HPDE6-E6E7 (cell line): ENCODE measurements around the gene AMMECR1.
"Not testable (repeated sequence)": the region's sequence is repeated elsewhere in the genome, so short reads cannot be mapped to it uniquely, and the experiment has no call there.

ENCODE experiments used
- DNase-seq: peaks from one replicate; pipeline ENCODE4 v3.0.0; 2011; ENCODE audit warnings: missing footprints; ENCODE audit errors: extremely low spot score

AMMECR1 gene

DNA sequence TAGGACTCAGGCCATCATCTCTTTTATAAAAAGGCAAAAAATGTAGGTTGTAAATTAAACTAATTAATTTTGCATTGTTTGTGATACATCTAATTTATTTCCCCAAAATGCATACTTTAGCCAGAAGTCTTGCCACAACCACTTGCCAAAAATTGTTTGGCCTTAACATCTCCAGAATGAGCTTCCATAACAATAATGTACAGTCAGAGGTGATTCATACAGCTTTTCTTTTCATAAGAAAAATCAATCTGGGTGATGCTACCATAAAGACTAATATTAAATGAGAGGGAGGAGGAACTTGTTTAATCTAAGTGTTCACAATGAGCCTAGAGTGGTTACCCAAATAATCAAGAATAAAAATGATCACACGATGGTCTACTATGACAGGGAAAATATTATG is 59.3 kb downstream of the AMMECR1 start:
- no peak for DNase-seq

DNA sequence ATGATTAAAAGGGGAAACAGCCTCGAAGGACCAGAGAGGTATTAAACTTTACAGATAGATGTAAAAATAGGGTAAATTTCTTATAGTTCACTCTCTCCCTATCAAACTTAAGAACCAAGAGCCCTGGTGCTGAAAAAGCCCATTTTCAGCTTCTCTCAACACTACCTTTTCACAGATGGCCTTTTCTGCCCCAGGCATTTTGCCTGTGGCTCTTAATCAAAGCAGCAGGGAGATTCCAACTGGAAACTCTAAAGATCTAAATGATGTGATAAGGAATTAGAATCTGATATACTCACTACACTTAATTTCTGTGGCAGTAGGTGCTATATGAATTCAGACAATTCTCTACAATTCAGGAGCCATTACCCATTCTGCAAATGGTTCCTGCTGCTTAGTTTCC is 60.0 kb downstream of the AMMECR1 start:
- no peak for DNase-seq

DNA sequence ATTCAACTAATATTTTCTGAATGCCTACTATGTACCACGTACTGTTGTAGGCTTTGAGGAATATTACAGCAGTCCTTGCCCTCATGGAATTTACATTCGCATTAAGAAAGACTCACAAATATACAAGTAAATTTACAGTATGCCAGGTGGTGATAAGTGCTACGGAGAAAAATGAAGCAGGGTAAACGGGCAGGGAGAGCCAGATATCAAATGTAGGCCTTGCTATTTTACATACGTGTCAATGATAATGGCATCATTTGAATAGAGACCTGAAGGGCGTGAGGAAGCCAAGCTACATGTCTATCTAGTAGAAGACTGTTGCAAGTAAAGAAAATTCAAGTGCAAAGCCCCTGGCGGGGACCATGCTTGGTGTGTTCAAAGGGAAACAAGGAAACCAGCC is 65.2 kb downstream of the AMMECR1 start:
- no peak for DNase-seq

DNA sequence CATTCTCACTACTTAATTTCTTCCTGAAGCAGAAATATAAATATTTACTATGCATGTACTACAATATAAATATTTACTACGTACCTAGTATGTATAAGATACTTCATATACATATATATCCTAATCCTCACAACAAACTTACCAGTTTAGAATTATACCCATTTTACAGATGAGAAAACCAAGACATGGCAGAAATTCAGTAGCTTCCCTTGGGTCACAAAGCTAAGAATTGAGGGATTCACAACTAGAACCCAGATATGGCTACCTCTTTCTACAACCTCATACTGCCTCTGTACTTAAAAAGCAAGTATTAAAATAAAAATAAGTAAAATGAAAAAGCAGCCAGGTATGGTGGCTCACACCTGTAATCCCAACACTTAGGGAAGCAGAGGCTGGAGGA is 65.9 kb downstream of the AMMECR1 start:
- DNase-seq, result no peak

DNA sequence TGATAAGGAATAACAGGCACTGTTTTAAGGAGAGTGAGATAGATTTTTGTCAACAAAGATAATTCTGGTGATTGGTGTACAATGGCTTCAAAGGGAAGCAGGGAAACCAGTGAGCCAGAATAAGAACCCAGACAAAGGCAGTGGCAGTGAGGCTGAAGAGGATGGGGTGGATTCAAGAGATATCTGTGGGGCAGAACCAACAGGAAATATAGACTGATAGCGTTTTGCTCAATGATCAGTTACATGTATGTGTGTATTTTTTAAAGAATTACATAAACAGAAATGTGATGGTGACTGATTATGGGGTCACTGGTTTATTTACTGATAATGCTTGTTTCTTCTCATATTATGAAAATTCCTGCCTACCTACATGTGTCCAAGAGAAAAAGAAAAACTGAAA is 66.4 kb downstream of the AMMECR1 start:
- no peak for DNase-seq

DNA sequence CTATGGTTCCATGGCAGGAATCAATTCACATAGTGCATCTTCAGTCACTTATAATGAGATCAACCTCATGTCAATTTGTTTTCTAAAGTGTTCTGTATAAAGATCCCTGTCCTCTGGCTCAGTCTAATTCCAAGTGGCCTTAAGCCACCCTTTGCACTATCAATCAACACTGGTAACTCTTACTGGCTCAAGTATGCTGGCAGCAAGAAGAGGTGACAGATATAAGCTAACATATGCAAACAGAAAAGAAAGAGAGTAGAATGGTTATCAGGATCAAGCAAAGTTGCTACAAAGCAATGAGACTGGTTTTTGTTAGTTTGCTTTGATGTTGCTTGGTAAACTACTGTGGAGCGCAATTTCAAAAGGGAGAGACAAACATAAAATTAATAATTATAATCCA is 67.0 kb downstream of the AMMECR1 start:
- DNase-seq, result no peak

DNA sequence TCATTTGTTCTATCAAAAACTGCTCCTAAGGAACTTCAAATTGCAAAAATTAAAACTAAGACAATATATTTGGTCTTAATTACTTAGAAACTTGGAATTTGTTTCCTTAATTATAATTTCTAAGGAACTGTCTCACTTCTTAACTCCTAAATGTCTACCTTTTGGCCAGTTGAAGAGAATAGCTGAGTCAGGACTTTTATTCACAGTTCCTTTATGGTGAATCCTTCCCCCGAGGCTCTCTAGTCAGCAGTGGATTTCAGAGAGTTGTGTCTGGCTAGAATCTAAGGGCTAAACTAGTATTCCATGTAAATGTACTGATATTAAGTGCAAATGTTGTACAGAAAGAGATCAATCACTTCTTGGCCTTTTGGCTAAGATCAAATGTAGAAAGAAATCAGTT is 69.3 kb downstream of the AMMECR1 start:
- no peak for DNase-seq

DNA sequence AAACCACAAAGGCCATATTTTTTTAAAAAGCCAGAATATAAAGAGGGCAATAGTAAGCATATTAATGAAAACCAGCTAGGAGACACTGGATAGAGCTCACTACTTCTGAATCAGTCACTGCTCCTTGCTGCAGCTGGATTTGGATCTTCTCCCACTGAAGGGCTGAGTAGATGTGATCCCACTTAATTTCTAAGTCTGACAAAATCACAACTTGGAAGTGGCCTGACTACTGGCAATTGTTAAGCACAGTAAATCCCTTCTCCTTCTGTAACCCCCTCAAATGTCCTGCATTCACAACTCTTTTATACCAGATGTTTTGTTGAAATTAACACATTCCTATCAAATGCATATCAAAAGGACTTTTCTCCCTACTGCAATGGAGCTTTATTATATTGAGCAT is 72.9 kb downstream of the AMMECR1 start:
- no peak for DNase-seq

DNA sequence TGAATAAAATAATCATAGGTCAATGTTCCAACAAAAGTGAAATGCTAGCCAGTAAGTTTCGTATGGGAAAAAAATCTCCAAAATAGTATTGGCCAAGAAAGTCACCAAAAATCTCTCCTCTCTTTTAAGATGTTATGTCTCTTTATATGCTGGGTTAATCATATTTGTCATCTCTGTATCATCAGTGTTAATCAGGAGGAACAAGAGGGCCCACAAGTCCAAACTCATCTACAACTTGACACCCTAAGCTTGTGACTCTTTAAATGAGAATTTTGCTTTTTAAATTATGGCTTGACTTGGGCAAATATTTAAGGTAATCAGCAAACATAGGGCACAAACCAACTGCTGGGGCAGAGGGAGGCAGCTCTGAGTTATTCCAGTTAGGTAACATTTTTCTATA is 75.5 kb downstream of the AMMECR1 start:
- peak; percentile 17 for DNase-seq

DNA sequence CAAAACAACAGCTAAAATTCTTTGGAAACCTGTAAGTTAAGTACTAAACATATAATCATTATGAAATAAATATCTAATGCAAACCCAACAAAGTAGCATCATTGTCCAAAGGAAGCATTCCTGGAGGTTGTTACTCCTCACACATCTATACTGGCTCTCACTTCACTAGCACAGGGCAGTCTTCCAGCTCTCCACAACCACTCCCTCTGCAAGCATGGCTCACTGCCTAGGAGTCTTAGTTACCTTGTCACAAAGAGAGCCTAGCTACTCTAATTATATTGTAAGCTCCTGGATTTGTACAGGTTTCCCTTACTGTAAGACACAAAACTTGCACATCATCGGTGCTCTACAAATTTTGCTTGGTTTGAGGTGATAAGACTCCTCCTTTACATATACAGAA is 76.1 kb downstream of the AMMECR1 start:
- DNase-seq, result no peak

DNA sequence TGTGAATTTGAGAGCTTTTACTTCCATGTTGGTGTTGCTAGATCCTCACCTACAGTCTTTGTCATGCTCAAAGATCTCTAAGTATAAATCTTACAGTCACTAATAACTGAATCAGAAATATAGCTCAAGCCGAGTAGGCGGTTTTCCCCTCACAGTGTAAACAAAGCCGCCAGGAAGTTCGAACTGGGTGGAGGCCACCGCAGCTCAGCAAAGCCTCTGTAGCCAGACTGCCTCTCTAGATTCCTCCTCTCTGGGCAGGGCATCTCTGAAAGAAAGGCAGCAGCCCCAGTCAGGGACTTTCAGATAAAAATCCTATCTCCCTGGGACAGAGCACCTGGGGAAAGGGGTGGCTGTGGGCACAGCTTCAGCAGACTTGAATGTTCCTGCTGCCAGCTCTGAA is 79.6 kb downstream of the AMMECR1 start:
- not testable (repeated sequence) for DNase-seq

DNA sequence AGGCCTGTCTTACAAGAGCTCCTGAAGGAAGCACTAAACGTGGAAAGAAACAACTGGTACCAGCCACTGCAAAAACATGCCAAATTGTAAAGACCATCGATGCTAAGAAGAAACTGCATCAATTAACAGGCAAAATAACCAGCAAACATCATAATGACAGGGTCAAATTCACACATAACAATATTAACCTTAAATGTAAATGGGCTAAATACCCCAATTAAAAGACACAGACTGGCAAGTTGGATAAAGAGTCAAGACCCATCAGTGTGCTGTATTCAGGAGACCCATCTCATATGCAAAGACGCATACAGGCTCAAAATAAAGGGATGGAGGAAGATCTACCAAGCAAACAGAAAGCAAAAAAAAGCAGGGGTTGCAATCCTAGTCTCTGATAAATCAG is 86.4 kb downstream of the AMMECR1 start:
- not testable (repeated sequence) for DNase-seq

DNA sequence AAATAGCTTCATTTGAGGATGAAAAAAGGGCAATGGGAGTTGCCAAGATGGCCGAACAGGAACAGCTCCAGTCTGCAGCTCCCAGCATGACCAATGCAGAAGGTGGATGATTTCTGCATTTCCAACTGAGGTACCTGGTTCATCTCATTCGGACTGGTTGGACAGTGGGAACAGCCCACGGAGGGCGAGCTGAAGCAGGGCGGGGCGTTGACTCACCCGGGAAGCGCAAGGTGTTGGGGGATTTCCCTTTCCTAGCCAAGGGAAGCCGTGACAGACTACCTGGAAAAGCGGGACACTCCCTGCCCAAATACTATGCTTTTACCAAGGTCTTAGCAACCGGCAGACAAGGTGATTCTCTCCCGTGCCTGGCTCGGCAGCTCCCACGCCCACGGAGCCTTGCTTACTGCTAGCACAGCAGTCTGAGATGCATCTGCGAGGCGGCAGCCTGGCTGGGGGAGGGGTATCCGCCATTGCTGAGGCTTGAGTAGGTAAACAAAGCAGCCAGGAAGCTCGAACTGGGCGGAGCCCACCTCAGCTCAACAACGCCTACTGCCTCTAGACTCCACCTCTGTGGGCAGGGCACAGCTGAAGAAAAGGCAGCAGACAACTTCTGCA is 88.3 kb downstream of the AMMECR1 start:
- not testable (repeated sequence) for DNase-seq

DNA sequence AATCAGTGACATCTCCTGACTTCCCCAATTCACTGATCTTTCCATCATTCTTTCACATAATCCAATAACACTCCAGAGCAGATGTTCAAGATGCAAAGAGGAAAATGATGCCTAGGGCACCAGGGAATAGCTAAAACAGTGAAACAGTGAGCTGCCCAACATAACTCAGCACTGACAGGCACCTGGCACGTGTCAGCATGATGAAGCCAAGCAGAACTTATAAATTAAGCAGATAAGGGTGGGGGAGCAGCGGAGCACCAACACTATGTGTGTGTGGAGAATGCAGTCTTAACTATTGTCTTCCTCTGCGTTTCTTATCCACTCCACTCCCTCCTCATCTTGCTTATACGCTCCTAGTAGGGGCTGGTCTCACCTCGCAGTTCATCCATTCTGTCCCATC is 89.4 kb downstream of the AMMECR1 start:
- DNase-seq, result no peak

DNA sequence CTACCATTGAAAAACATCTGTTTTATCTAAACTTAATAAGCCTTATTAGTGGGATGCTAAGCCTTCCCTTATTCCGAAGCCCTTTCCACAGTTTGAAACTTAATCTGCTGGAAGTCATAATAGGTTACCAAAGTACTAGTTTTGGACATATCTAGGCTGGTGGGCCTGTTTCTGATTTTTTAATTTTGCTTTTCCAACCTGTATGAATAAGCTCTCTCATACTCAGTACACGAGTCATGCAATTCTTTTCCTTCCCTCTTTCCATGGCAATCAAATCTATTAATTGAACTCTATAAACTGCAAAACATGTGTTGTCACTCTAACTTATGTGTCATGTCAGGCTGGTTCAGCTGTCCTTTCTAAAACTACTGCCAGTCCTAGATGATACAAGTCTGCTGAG is 91.0 kb downstream of the AMMECR1 start:
- DNase-seq, result no peak

DNA sequence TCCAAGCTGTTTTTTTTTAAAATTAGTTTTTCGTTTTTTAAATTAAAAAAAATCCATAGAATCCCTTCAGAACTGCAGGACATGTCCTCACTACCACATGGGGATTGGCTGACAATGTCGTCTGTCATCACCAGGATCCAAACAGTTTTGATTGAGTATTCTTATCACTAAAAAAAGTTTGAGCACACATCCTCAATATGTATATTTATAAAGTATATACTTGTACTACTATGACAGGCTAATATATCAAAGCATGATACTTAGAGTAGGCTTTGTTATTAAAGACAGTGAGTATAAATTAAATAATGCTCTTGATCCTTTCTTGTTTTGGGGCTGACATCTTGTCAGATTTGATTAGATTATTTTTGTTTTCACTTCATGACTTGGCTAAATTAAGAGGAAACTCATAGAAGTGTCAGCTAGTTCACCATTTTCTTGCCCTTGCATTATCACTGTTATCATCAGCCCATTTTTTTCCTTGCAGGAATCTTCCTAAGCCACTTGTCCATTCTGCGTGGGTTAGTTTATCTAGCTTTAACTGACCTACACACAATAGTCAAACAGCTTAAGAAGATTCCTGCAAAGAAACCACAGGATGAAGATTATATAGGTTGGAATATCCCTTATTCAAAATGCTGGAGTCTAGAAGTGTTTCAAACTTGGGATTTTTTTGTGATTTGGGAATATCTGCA is 92.8 kb downstream of the AMMECR1 start:
- DNase-seq, result no peak

DNA sequence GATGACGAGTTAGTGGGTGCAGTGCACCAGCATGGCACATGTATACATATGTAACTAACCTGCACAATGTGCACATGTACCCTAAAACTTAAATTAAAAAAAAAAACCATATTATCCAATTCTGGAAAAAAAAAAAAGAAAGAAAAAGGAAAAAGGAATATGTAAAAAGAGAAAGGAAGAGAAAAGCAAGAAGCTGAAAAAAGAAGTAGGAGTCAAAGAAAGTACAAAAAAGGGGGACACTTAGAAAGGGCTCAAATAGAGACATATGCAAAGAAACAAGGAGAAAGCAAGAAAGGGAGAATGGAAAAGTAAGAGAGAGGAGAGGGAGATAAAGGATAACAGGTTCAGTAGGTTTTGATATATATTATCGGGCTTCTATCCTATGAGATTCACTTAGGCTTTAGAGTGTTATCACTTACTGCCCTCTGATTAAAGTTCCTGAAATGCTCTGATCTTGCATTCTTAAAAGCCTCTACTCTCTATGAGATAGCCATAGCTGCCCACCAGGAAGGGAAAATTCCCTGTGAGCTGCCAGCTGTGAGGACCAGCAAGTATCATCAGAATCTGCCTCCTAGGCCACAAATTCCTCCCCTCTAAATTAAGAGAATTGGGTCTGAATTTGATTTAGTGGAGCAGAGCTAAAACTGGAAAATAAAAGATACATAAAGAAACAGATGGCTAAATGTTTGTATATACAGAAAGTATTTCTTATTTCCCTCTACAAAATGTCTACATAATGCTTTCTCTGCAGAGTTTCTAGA is 95.2 kb downstream of the AMMECR1 start:
- no peak for DNase-seq

DNA sequence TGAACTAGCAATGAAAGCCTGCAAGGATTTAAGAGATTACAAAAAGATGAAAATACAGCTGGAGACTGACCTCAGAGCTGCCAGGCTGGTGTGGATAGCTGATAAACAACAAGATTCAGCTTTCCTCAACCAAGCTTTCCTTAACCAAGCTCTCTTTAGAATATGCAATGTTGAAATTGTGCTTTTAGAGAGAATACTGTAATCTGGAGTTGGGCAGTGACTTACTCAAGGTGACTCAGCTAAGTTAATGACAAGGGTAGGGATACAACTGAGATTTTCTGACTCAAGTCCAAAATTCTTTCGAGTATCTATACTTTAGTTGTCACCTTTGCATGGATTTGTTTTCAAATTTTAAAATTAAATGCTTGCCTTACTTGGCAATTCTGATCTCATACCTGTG is 98.0 kb downstream of the AMMECR1 start:
- DNase-seq, result no peak

DNA sequence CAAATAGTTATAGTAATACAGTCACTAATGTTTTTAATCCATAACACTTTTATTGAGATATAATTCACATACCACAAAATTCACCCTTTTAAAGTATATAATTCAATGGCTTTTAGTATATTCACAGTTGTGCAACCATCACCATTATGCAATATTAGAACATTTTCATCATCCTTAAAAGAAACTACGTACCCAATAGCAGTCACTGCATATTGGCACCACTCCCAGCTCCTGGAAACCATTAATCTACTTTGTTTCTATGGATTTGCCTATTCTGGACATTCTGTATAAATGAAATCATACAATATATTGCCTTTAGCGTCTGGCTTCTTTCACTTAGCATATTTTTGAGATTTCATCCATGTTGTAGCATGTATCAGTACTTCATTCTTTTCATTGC is 99.3 kb downstream of the AMMECR1 start:
- no peak for DNase-seq

DNA sequence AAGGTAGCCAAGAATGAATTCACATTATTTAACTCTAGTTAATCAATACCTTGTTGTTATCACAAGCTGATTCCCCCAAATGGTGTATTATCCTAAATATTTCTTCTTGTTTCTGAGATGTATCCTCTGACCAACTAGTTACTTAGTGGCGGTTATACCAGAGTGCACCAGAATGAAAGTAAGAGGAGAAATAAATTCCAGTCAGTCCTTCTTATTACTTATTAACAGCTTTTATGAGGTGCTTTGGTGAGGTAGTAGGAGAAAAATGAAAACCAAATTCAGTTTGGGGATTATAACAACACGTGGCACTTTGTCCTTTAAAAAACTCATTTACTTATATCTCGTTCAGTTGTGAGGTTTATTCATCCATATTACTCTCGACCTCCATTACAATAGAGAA is 101.9 kb downstream of the AMMECR1 start:
- DNase-seq, result no peak

DNA sequence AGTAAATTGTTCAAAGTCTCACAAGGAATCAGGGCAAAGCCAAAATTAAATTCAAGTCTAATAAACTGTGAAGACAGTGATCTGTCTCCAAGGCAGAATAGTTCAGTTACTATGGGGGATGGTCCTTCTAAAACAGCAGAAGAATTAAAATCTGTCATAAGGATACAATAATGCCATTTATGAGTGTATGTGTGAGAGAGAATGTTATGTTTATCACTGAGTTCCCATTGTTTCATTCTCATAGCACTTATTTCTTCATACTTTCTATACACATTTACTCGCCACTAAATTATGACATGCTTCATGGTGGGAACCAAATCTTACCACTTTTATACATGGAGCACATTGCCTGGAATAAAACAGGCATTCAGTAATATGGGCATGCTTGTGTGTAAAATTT is 102.5 kb downstream of the AMMECR1 start:
- DNase-seq, result no peak

DNA sequence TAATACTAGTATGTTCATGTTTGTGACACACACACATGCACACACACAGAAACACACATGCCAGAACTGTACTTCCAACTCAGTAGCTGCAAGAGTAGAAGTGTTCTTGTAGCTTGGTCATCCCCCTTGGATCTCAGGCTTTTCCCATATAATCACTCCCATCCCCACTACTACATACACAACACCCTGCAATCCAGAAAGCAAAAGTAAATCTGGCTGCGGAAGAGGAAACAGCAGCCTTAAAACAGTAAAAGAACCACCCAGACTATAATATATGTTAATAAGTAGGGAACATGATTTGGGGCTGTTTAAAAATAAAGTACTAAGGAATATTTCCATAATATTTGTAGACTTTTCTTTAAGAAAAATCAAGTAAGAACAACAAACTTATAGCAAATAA is 103.2 kb downstream of the AMMECR1 start:
- DNase-seq, result no peak

DNA sequence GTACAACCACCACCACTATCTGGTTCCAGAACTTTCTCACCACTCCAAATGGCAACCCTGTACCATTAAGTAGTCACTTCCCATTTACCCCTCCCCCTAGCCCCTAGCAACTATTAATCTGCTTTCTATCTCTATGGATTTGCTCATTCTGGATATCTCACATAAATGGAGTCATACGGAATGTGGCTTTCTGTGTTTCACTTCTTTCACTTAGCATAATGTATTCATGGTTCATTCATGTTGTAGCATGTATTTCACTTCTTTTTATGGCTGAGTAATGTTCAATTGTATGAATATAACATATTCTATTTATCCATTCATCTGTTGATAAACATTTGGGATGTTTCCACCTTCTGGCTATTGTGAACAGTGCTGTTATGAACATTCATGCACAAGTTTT is 104.7 kb downstream of the AMMECR1 start:
- no peak for DNase-seq
